ENCODE data around the gene RAB11B.
"Not testable (repeated sequence)": the region's sequence is repeated elsewhere in the genome, so short reads cannot be mapped to it uniquely, and the experiment has no call there.

The RAB11B gene

GRCh38 chr19:8352134-8352827 lies 37.9 kb upstream of the RAB11B start:
- no peak overlapping the region for H3K4me3 ChIP-seq (ENCODE audit: low read length, poor library complexity, severe bottlenecking)
- H3K36me3 ChIP-seq (ENCODE audit: insufficient read depth, low read length) = no peaks in the 10 kb centered on the region
- no peaks in the 10 kb centered on the region for H3K9me3 ChIP-seq (ENCODE audit: insufficient read depth, low read depth, low read length)
- no peaks in the 10 kb centered on the region for H3F3A ChIP-seq (ENCODE audit: low read depth)
- H2AFZ ChIP-seq (ENCODE audit: low read length) = no peak overlapping the region
- TF ChIP-seq EZH2phosphoT487 (IDR thresholded peaks at IDR 0.05; ENCODE audit: borderline replicate concordance) = no peak
- no peak for TF ChIP-seq CTCF (conservative IDR thresholded peaks at IDR 0.05; ENCODE audit: low read length)
- no peak overlapping the region for H3K4me2 ChIP-seq (ENCODE audit: low read depth, low read length, poor library complexity, severe bottlenecking)
- H3K27me3 ChIP-seq (ENCODE audit: insufficient read depth, low read length, poor library complexity, severe bottlenecking) = no peaks in the 10 kb centered on the region
- no peak overlapping the region for H3K9ac ChIP-seq (ENCODE audit: low read depth, low read length, poor library complexity, severe bottlenecking)
- no peaks in the 10 kb centered on the region for H4K20me1 ChIP-seq (ENCODE audit: insufficient read depth, low read length, poor library complexity, severe bottlenecking)
- H3K79me2 ChIP-seq (ENCODE audit: insufficient read depth, low read length) = no peaks in the 10 kb centered on the region
- no peaks in the 10 kb centered on the region for H3K9me2 ChIP-seq (replicated peaks; ENCODE audit: low read depth, low read length)
- H3K4me1 ChIP-seq (ENCODE audit: insufficient read depth, low read length, poor library complexity, severe bottlenecking) = peaks cover 9% of the 10 kb centered on the region

DNA sequence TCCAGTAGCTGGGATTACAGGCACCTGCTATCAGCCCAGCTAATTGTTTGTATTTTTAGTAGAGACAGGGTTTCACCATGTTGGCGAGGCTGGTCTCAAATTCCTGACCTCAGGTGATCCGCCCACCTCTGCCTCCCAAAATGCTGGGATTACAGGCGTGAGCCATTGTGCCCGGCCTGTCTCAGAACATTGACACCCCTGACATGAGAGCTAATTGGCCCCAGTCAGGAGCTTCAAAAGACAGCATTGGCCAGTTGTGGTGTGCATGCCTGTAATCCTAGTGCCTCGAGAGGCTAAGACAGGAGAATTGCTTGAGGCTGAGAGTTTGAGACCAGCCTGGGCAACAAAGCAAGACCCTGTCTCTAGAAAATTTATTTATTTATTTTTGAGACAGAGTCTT lies 37.3 kb upstream of the RAB11B start:
- H3K9me2 ChIP-seq (replicated peaks; ENCODE audit: low read depth, low read length); H3K4me1 ChIP-seq (ENCODE audit: insufficient read depth, low read length, poor library complexity, severe bottlenecking); H3K27me3 ChIP-seq (ENCODE audit: insufficient read depth, low read length, poor library complexity, severe bottlenecking); H3K4me3 ChIP-seq (ENCODE audit: low read length, poor library complexity, severe bottlenecking); H3F3A ChIP-seq (ENCODE audit: low read depth); H4K20me1 ChIP-seq (ENCODE audit: insufficient read depth, low read length, poor library complexity, severe bottlenecking); H2AFZ ChIP-seq (ENCODE audit: low read length); H3K36me3 ChIP-seq (ENCODE audit: insufficient read depth, low read length); H3K79me2 ChIP-seq (ENCODE audit: insufficient read depth, low read length); H3K9me3 ChIP-seq (ENCODE audit: insufficient read depth, low read depth, low read length); H3K9ac ChIP-seq (ENCODE audit: low read depth, low read length, poor library complexity, severe bottlenecking); H3K4me2 ChIP-seq (ENCODE audit: low read depth, low read length, poor library complexity, severe bottlenecking): not testable (repeated sequence)

DNA sequence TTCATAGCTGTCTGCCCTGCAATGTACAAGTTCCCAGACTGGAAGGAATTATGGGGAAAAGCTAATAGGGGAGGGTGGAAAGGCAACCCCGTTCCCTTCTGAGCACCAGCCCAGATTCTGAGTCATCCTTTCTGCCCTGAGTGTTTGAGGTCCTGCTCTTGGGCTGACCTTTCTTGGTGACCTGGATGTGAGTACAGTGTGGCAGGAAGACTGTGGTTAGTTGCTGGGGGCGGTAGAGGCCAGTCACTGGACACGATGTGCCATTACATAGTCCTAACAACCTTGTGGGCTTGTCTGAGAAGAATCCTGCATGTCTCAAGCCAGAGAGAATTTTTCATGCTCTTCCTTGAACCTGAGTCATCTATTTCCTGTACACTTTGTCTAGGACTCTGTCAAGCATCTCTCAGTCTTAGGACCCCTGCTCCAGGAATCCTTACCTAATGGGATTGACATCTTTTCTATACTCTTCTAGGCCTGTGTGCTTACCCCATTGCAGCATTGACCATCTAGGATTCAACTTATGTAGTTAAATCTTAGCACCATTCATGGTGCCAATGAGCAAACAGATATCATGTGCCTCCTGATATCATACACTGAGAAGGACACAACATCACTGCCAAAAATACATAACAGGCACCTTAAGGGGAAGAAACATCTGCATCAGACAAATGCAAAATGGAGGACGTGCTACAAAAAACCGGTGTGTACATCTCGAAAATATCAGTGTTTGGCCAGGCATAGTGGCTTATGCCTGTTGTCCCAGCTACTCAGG lies 34.3 kb upstream of the RAB11B start:
- Histone ChIP-seq H4K20me1 (ENCODE audit: insufficient read depth, low read length, poor library complexity, severe bottlenecking) (no peaks in the 10 kb centered on the region), H3K27me3 (ENCODE audit: insufficient read depth, low read length, poor library complexity, severe bottlenecking) (no peaks in the 10 kb centered on the region), H3K4me3 (ENCODE audit: low read length, poor library complexity, severe bottlenecking) (no peak overlapping the region), H3F3A (ENCODE audit: low read depth) (no peaks in the 10 kb centered on the region), H3K4me2 (ENCODE audit: low read depth, low read length, poor library complexity, severe bottlenecking) (no peak overlapping the region), H3K9ac (ENCODE audit: low read depth, low read length, poor library complexity, severe bottlenecking) (no peak overlapping the region), H3K79me2 (ENCODE audit: insufficient read depth, low read length) (no peaks in the 10 kb centered on the region), H2AFZ (ENCODE audit: low read length) (no peak overlapping the region), H3K9me2 (replicated peaks; ENCODE audit: low read depth, low read length) (no peaks in the 10 kb centered on the region), H3K36me3 (ENCODE audit: insufficient read depth, low read length) (no peaks in the 10 kb centered on the region), H3K9me3 (ENCODE audit: insufficient read depth, low read depth, low read length) (no peaks in the 10 kb centered on the region), H3K4me1 (ENCODE audit: insufficient read depth, low read length, poor library complexity, severe bottlenecking) (peaks cover 9% of the 10 kb centered on the region)
- no peak for TF ChIP-seq CTCF (conservative IDR thresholded peaks at IDR 0.05; ENCODE audit: low read length)
- no peak for TF ChIP-seq EZH2phosphoT487 (IDR thresholded peaks at IDR 0.05; ENCODE audit: borderline replicate concordance)

Measured in Loucy (cell line).